ENCODE results near the gene RGR.

The RGR gene

GRCh38 chr10:84296091-84296981, 51.5 kb downstream of the RGR start:
- DNase-seq (ENCODE audit: low spot score): no peak

DNA sequence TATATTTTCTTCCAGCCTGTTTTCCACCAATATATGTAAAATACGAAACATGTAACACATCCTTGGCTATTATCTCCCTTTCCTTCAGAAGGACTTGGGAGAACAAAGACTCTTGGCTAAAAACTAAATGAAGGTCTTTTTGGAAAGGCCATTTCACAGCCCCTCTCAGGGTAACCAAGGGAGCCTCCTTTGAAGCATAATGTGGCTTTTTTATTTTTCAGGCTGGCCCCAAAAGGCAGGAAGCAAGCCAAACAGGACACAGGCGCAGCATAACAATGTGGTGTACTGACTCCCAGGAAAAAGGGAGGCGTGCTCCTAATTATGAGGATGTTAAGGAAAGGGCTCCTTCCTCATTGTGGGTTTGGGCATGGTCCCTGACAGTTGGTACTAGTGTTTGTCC, 53.2 kb downstream of the RGR start:
- DNase-seq (ENCODE audit: low spot score): no peak

GRCh38 chr10:84302223-84302622, 57.4 kb downstream of the RGR start:
- DNase-seq (ENCODE audit: low spot score): no peak

DNA sequence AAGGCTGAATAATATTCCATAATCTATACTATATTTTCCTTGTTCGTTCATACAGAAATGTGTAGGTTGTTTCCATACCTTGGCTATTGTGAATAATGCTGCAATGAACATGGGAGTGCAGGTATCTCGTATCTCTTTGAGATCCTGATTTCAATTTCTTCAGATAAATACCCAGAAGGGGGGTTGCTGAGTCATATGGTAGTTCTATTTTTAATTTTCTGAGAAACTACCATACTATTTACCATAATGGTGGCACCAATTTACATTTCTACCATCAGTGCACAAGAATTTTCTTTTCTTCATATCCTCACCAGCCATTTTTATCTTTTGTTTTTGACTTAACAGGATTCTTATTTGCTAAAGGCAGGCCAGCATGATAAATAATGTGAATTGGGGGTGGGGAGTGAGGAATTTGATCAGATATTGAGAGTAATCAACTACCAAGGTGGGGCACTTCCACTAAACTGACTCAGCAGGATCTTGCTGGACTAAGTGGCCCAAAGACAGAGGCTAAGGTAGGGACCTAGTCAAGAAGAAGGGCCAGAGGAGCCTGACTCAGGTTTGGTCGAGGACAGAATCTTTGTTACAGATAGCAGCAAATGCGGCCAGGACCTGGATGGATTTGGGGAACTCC, 62.0 kb downstream of the RGR start:
- no peak for DNase-seq (ENCODE audit: low spot score)

- DNase-seq (ENCODE audit: low spot score): no peak
Observed at GRCh38 chr10:84308021-84308420, 63.2 kb downstream of the RGR start.

- no peak for DNase-seq (ENCODE audit: low spot score)
Observed at GRCh38 chr10:84308481-84309304, 63.8 kb downstream of the RGR start.

Data from NAMALWA (cell line).